CD14-positive monocyte (primary cell): Measurements from ENCODE around the gene EPG5. TPM values are rescaled to one million over a fixed set of nuclear protein-coding genes. Genes with fewer than 3 reads are reported as not detected.
"Not testable (repeated sequence)": the region's sequence is repeated elsewhere in the genome, so short reads cannot be mapped to it uniquely, and the experiment has no call there.

Experiments used
- DNase-seq, 3 donors: peaks; one replicate each; pipeline ENCODE4 v3.0.0-alpha.2; 2011 to 2022
- H2AFZ ChIP-seq: 2 replicates; pipeline ENCODE4 v1.6.0; 2012; ENCODE audit warnings: mild to moderate bottlenecking, low read depth, low read length, inconsistent platforms; ENCODE audit not compliant: insufficient read depth, poor library complexity, severe bottlenecking
- H3K27ac ChIP-seq, 2 donors: 1 replicate in 1 of 2; 2 replicates in 1 of 2; pipeline ENCODE4 v1.5.1; 2012 to 2013; ENCODE audit warnings: low read length in 2 of 2, control low read depth in 1 of 2, inconsistent platforms in 1 of 2, low read depth in 1 of 2, mild to moderate bottlenecking in 1 of 2
- H3K27me3 ChIP-seq, 2 donors: one replicate each; pipeline versions ENCODE4 v1.6.0 to v1.6.1; 2011 to 2013; ENCODE audit warnings: low read length in 2 of 2; ENCODE audit not compliant: control insufficient read depth in 2 of 2, insufficient read depth in 2 of 2
- H3K36me3 ChIP-seq, 2 donors: replicated peaks in 1 of 2; 1 replicate in 1 of 2; 2 replicates in 1 of 2; pipeline versions ENCODE4 v1.5.1 to v1.6.1; 2012 to 2013; ENCODE audit warnings: low read length in 2 of 2, control low read depth in 1 of 2, inconsistent platforms in 1 of 2, mild to moderate bottlenecking in 1 of 2; ENCODE audit not compliant: insufficient read depth in 2 of 2, control insufficient read depth in 1 of 2
- H3K4me1 ChIP-seq, 2 donors: 1 replicate in 1 of 2; 2 replicates in 1 of 2; pipeline versions ENCODE4 v1.5.1 to v1.6.1; 2012 to 2013; ENCODE audit warnings: low read length in 2 of 2, control low read depth in 1 of 2, inconsistent platforms in 1 of 2, mild to moderate bottlenecking in 1 of 2, moderate library complexity in 1 of 2; ENCODE audit not compliant: insufficient read depth in 2 of 2, control insufficient read depth in 1 of 2
- H3K4me2 ChIP-seq: replicated peaks from 2 replicates; pipeline ENCODE3; 2012; ENCODE audit warnings: low read length, moderate library complexity, mild to moderate bottlenecking; ENCODE audit not compliant: poor library complexity, severe bottlenecking; ENCODE audit errors: extremely low read depth
- H3K4me3 ChIP-seq, 3 experiments: fragments of 200-600 bp in 1 of 3; sonication (generic) in 1 of 3; replicated peaks in 1 of 3; 1 replicate in 2 of 3; 2 replicates in 1 of 3; pipeline ENCODE4 v1.5.1; 2011 to 2013; ENCODE audit warnings: low read length in 3 of 3, mild to moderate bottlenecking in 3 of 3, control low read depth in 2 of 3, low read depth in 2 of 3, inconsistent platforms in 1 of 3, moderate library complexity in 1 of 3
- H3K79me2 ChIP-seq: 2 replicates; pipeline ENCODE4 v1.6.0; 2012; ENCODE audit warnings: mild to moderate bottlenecking, control low read depth, inconsistent platforms, low read length, moderate library complexity; ENCODE audit not compliant: insufficient read depth
- H3K9ac ChIP-seq: 2 replicates; pipeline ENCODE4 v1.6.0; 2017; ENCODE audit warnings: low read length, mild to moderate bottlenecking; ENCODE audit not compliant: insufficient read depth, poor library complexity, severe bottlenecking
- H3K9me3 ChIP-seq, 2 donors: replicated peaks in 1 of 2; 1 replicate in 1 of 2; 2 replicates in 1 of 2; pipeline versions ENCODE4 v1.5.1 to v1.6.1; 2012 to 2013; ENCODE audit warnings: low read length in 2 of 2, control low read depth in 1 of 2; ENCODE audit not compliant: control insufficient read depth in 1 of 2, insufficient read depth in 1 of 2
- H4K20me1 ChIP-seq: 2 replicates; pipeline ENCODE4 v1.6.0; 2012; ENCODE audit warnings: mild to moderate bottlenecking, low read length, control low read depth, moderate library complexity; ENCODE audit not compliant: insufficient read depth
- H3K27ac Mint-ChIP-seq, 7 donors: one replicate each; pipeline ENCODE4 v1.8.0; 2020; ENCODE audit warnings: mild to moderate bottlenecking in 7 of 7, mixed read lengths in 7 of 7, moderate library complexity in 6 of 7, inconsistent platforms in 2 of 7
- H3K27me3 Mint-ChIP-seq, 3 donors: one replicate each; pipeline ENCODE4 v1.8.0; 2021 to 2022; ENCODE audit warnings: low read depth in 3 of 3, mild to moderate bottlenecking in 3 of 3, mixed read lengths in 3 of 3, moderate library complexity in 3 of 3, inconsistent platforms in 1 of 3
- H3K36me3 Mint-ChIP-seq, 2 donors: one replicate each; pipeline ENCODE4 v1.8.0; 2020; ENCODE audit warnings: mixed read lengths in 2 of 2, inconsistent platforms in 1 of 2, mild to moderate bottlenecking in 1 of 2
- H3K4me1 Mint-ChIP-seq: one replicate; pipeline ENCODE4 v1.8.0; 2020; ENCODE audit warnings: mild to moderate bottlenecking, mixed read lengths
- H3K4me3 Mint-ChIP-seq, 2 donors: one replicate each; pipeline ENCODE4 v1.8.0; 2020; ENCODE audit warnings: mild to moderate bottlenecking in 2 of 2, mixed read lengths in 2 of 2, moderate library complexity in 1 of 2
- H3K9me3 Mint-ChIP-seq, 7 donors: one replicate each; pipeline ENCODE4 v1.8.0; 2020 to 2022; ENCODE audit warnings: mixed read lengths in 7 of 7, mild to moderate bottlenecking in 6 of 7, moderate library complexity in 6 of 7, inconsistent platforms in 2 of 7
- CTCF ChIP-seq: fragments of 200-600 bp; IDR thresholded peaks from one replicate; pipeline ENCODE4 v1.8.0; 2022; ENCODE audit warnings: antibody characterized with exemption, mild to moderate bottlenecking
- WGBS: methylation state at CpG from one replicate; pipeline ENCODE4 v1.1.5; 2013; ENCODE audit warnings: missing lambda C conversion rate; ENCODE audit not compliant: insufficient coverage; 5-methylcytosine and 5-hydroxymethylcytosine counted together
- intact Hi-C, 2 donors: fragments of 100-400 bp; cut with micrococcal nuclease; formaldehyde crosslinking; loops; one replicate each; pipeline versions ENCODE4 v1.15.0 to v1.15.1; 2023
- polyA plus RNA-seq, 3 donors: library from polyadenylated mRNA; depleted of rRNA in 1 of 3; unstranded in 2 of 3; stranded (reverse) in 1 of 3; fragments of 300-500 nt in 2 of 3; fragments of >200 nt in 1 of 3; fragmentation: Illumina TruSeq in 2 of 3; gene quantifications; 1 replicate in 2 of 3; 2 replicates in 1 of 3; pipeline ENCODE4 v1.2.3, GENCODE V29; 2012 to 2021

EPG5 gene
- polyA plus RNA-seq, 3 donors, result 1.3 to 15.9 (median 1.4) TPM

- Histone ChIP-seq H3K9me3 (no peaks in the 10 kb centered on the region), H4K20me1 (no peaks in the 10 kb centered on the region), H3K27me3 (no peaks in the 10 kb centered on the region), H3K4me2 (no peak overlapping the region), H3K4me3 (no peak overlapping the region), H3K79me2 (no peaks in the 10 kb centered on the region), H3K4me1 (peaks cover 5 to 15% of the 10 kb centered on the region in 2 donors), H3K9ac (no peak overlapping the region), H3K36me3 (no peaks in the 10 kb centered on the region), H3K27ac (no peak overlapping the region), H2AFZ (no peak overlapping the region)
- intact Hi-C loops, result loop anchor here in 1 of 2 donors (10.0 kb wide), 1 partner anchor 312 kb away; no protein-coding TSS in a partner anchor
- Mint-ChIP-seq H3K4me1 (peaks cover 21% of the 10 kb centered on the region), H3K36me3 (peaks cover 0 to 3% of the 10 kb centered on the region in 2 donors), H3K9me3 (no peaks in the 10 kb centered on the region), H3K27me3 (peaks cover 0 to 2% (median 0%) of the 10 kb centered on the region in 3 donors), H3K4me3 (no peak overlapping the region), H3K27ac (no peak overlapping the region)
- no peak for TF ChIP-seq CTCF
- DNase-seq, result no peak
- WGBS, result no CpG with 5 or more reads among the region's 1 CpG
Measured at GRCh38 chr18:45976566-45976965, 9.4 kb upstream of the EPG5 start.

DNA sequence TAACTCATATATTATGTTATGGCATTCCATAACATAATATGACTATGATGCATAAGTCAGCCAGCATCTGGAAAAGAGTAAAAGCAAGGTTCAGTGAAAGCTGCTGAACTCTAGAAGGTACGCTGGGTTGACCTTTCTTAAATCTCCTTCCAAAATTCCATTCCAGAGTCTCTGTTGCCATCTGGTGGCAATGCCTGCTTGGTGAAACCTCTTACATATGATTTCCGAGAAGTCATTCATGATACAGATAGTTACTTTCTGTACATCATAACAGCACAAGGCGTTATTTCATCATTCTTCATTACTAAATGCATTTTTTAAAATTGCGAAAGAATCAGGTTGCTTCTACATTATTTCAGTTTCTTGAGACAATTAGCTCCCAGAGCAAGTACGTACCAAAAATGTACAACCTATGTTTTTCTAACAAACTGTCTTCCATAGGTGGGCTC is 7.0 kb upstream of the EPG5 start:
- peak; percentile 80 for TF ChIP-seq CTCF
- peak; percentile 85 to 94 (median 91) for DNase-seq
- WGBS, result 0% methylated on average over 3 of the region's 5 CpGs
- Mint-ChIP-seq H3K4me1 (peaks cover 18% of the 10 kb centered on the region), H3K9me3 (no peaks in the 10 kb centered on the region), H3K36me3 (peaks cover 0 to 3% of the 10 kb centered on the region in 2 donors), H3K27me3 (peaks cover 0 to 1% (median 0%) of the 10 kb centered on the region in 3 donors), H3K27ac (peak overlapping the region; percentile 79 to 91 (median 89)), H3K4me3 (peak overlapping the region; percentile 7 to 82)
- H4K20me1 ChIP-seq, result no peaks in the 10 kb centered on the region
- H3K27me3 ChIP-seq, result no peaks in the 10 kb centered on the region
- no peaks in the 10 kb centered on the region for H3K79me2 ChIP-seq
- peak overlapping the region; percentile 67 for H3K4me2 ChIP-seq
- H3K4me3 ChIP-seq, result peak overlapping the region in 1 of 3 experiments; percentile 36
- peak overlapping the region; percentile 37 to 78 for H3K27ac ChIP-seq
- no peaks in the 10 kb centered on the region for H3K9me3 ChIP-seq
- peaks cover 5 to 15% of the 10 kb centered on the region in 2 donors for H3K4me1 ChIP-seq
- no peak overlapping the region for H2AFZ ChIP-seq
- no peaks in the 10 kb centered on the region for H3K36me3 ChIP-seq
- H3K9ac ChIP-seq, result peak overlapping the region; percentile 10
- intact Hi-C loops, result loop anchor here in 1 of 2 donors (5.0 to 10.0 kb wide), 2 partner anchors 98 to 309 kb away; partner anchors contain the start of gene PSTPIP2

- H3K27ac ChIP-seq, H3K27me3 ChIP-seq, H3K9me3 ChIP-seq, H3K4me3 ChIP-seq, H3K9me3 Mint-ChIP-seq, DNase-seq, H3K9ac ChIP-seq, H2AFZ ChIP-seq, H3K27me3 Mint-ChIP-seq, H3K4me2 ChIP-seq: not testable (repeated sequence)
- peaks cover 80% of the 10 kb centered on the region for H3K79me2 ChIP-seq
- peak overlapping the region in 1 of 2 donors; percentile 2 for H3K4me3 Mint-ChIP-seq
- 100% methylated on average over 2 of the region's 5 CpGs for WGBS
- peaks cover 30 to 32% of the 10 kb centered on the region in 2 donors for H3K36me3 Mint-ChIP-seq
- intact Hi-C loops, result loop anchor here in 1 of 2 donors (10.0 kb wide), 1 partner anchor 110 kb away; the partner anchor contains the start of gene PSTPIP2
- peak overlapping the region in 3 of 7 donors; percentile 10 to 20 (median 18) for H3K27ac Mint-ChIP-seq
- H3K36me3 ChIP-seq, result peaks cover 2 to 23% of the 10 kb centered on the region in 2 donors
- H3K4me1 Mint-ChIP-seq, result peaks cover 48% of the 10 kb centered on the region
- peaks cover 23% of the 10 kb centered on the region for H4K20me1 ChIP-seq
- peaks cover 28 to 43% of the 10 kb centered on the region in 2 donors for H3K4me1 ChIP-seq
Measured at GRCh38 chr18:45964913-45965312, 2.2 kb downstream of the EPG5 start.
